ENCODE data around the gene LHFPL3. TPM values are rescaled to one million over a fixed set of nuclear protein-coding genes. Genes with fewer than 3 reads are reported as not detected.
A peak's percentile ranks its signal among the peaks of the same experiment; 100 is the strongest.

The LHFPL3 gene
- total and polyA plus RNA-seq, 9 of the 15 experiments (the other 6 are each of a cell fraction or from before 2014, with no cell fraction given) = 0.21 to 0.52 TPM; not detected in 7

DNA sequence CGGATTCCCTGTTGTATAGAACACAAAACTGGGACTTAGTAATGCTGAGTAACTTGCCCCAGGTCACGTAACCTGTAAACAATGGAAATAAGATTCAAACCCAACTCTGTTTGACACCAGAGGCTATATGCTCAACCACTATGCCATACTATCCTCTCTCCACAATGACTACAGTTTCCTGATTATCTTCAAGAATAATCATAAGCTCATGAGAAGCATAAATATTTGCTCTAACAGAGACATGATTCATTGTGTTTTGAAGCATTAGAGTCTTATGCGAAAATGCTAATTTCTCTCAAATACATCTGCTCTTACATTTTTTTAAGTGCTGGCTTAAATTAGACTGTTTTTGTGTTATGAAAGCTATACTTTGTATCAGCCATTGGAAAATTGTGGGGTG is 241.3 kb downstream of the LHFPL3 start (continued):
- TF ChIP-seq ZNF75A (CRISPR knock-in tag; IDR thresholded peaks at IDR 0.05) (no peak), POLR2AphosphoS5 (IDR thresholded peaks at IDR 0.05; ENCODE audit: control insufficient read depth, insufficient read depth, low read depth, low read length) (no peak), FOS (IDR thresholded peaks at IDR 0.05; ENCODE audit: extremely low read depth, insufficient read length) (no peak)

DNA sequence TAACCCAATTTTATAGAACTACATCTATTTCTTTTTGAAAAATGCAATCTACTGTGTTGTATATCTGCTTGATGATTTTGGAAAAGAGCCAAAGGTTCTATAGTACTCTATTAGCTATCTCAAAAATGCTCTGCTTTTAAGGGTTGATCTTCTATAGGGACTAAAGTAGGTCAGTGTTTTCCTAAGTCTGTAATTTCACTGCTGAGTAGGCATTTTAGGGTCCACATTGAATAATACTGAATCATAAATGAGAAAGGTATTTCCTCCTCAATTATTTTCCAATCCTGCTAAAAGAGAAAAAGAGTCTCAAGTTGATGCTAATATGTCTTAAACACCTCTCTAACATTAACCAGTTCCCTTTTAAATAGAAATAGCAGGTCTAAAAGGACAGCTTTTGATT is 244.2 kb downstream of the LHFPL3 start:
- H3K4me1 ChIP-seq (replicated peaks in 1 of 2; ENCODE audit: control insufficient read depth in 2 of 2, insufficient read depth in 2 of 2, low read length in 2 of 2) = no peaks in the 10 kb centered on the region
- H3K9ac ChIP-seq (ENCODE audit: insufficient read depth in 1 of 2, low read depth in 2 of 2, low read length in 2 of 2) = no peak overlapping the region
- no peak overlapping the region for H3K4me3 ChIP-seq
- H3K36me3 ChIP-seq (ENCODE audit: control insufficient read depth, insufficient read depth, low read length) = no peaks in the 10 kb centered on the region
- H3K9me1 ChIP-seq (ENCODE audit: control insufficient read depth, insufficient read depth, low read length) = no peaks in the 10 kb centered on the region
- CTCF ChIA-PET (ENCODE audit: low intra/inter-chr PET ratio) = no interaction called here
- no peaks in the 10 kb centered on the region for H3K27me3 ChIP-seq (ENCODE audit: control insufficient read depth in 2 of 2, insufficient read depth in 2 of 2, low read length in 2 of 2)
- POLR2A ChIA-PET = interaction anchor here (0.7 kb wide), 1 partner anchor 1055 kb away, joined by 3 read pairs; no protein-coding TSS in a partner anchor
- intact Hi-C loops (cut with micrococcal nuclease) (no loop called here), in situ Hi-C loops (cut with MboI) (no loop called here)
- FAIRE-seq (no peak), DNase-seq (ENCODE audit: extremely low read depth in 1 of 4, low spot score in 3 of 4) (no peak), ATAC-seq (no peak)
- H3K4me2 ChIP-seq (ENCODE audit: insufficient read depth, low read length) = no peak overlapping the region
- BruUV-seq (replicated peaks) = no TSS peak
- H3K9me3 ChIP-seq (replicated peaks; ENCODE audit: control insufficient read depth, insufficient read depth, low read depth, low read length) = no peaks in the 10 kb centered on the region
- no peaks in the 10 kb centered on the region for H3K79me2 ChIP-seq (ENCODE audit: control insufficient read depth, insufficient read depth, low read length)
- H3K27ac ChIP-seq (ENCODE audit: extremely low read depth, low read depth, low read length) = no peak overlapping the region
- no peaks in the 10 kb centered on the region for H4K20me1 ChIP-seq (replicated peaks; ENCODE audit: control insufficient read depth, insufficient read depth, low read length)
- no peak overlapping the region for H2AFZ ChIP-seq (ENCODE audit: low read depth, low read length)
- TF ChIP-seq NFIC (IDR thresholded peaks at IDR 0.05) (0 out of 2 replicates have a peak, but pooled peaks have one; percentile 19), XRCC4 (IDR thresholded peaks at IDR 0.05; ENCODE audit: extremely low read depth, insufficient read depth, insufficient read length) (no peak), POLR2G (IDR thresholded peaks at IDR 0.05; ENCODE audit: low read depth, low read length) (no peak), ELK1 (CRISPR knock-in tag; IDR thresholded peaks at IDR 0.05) (no peak), SMARCA5 (IDR thresholded peaks at IDR 0.05) (no peak), PCBP1 (IDR thresholded peaks at IDR 0.05; ENCODE audit: low read depth, low read length, poor library complexity, severe bottlenecking) (no peak), ELF2 (CRISPR knock-in tag; IDR thresholded peaks at IDR 0.05) (no peak), MAFK (IDR thresholded peaks at IDR 0.05; ENCODE audit: low read length) (0 out of 2 replicates have a peak, but pooled peaks have one; percentile 12), SRSF9 (IDR thresholded peaks at IDR 0.05; ENCODE audit: borderline replicate concordance, low read depth, low read length) (no peak), ZNF408 (CRISPR knock-in tag; IDR thresholded peaks at IDR 0.05; ENCODE audit: low read depth) (no peak), ZZZ3 (IDR thresholded peaks at IDR 0.05) (no peak), FOXK1 (CRISPR knock-in tag; IDR thresholded peaks at IDR 0.05; ENCODE audit: borderline replicate concordance) (no peak), ZNF316 (IDR thresholded peaks at IDR 0.05) (peak; percentile 50; the same call in 1 of the 2 replicates), HDAC2 (IDR thresholded peaks at IDR 0.05) (no peak), POLR3G (IDR thresholded peaks at IDR 0.05; ENCODE audit: extremely low read depth, insufficient read length, insufficient replicate concordance) (no peak), TAF7 (tag; IDR thresholded peaks at IDR 0.05) (no peak), FOXA3 (CRISPR knock-in tag; conservative IDR thresholded peaks at IDR 0.05 in 1 of 2, IDR thresholded peaks at IDR 0.05 in 1 of 2) (no peak), C11orf30 (IDR thresholded peaks at IDR 0.05; ENCODE audit: low read depth) (peak; percentile 30; the same call in 1 of the 2 replicates)
- TF ChIP-seq, protein P1, sequence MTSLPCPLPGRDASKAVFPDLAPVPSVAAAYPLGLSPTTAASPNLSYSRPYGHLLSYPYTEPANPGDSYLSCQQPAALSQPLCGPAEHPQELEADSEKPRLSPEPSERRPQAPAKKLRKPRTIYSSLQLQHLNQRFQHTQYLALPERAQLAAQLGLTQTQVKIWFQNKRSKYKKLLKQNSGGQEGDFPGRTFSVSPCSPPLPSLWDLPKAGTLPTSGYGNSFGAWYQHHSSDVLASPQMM (CRISPR knock-in tag; IDR thresholded peaks at IDR 0.05) = no peak

Measured in K562 (cell line).